Endothelial cell of umbilical vein (primary cell): ENCODE data around the gene ZDHHC14. TPM values are rescaled to one million over a fixed set of nuclear protein-coding genes. Genes with fewer than 3 reads are reported as not detected.

Experiments
- BruUV-seq: library from RNA; stranded (reverse); fragments of 400-500 nt; replicated peaks from 2 replicates; lab custom pipeline; 2021; lab: Mats Ljungman, UMichigan
- CTCF ChIA-PET: fragments of 300-600, 350-600 bp; sonication (Branson Sonifier 250); formaldehyde crosslinking; loops from one replicate; lab custom pipeline; 2021; ENCODE audit warnings: antibody characterized with exemption, inconsistent platforms; lab: Charles Lee
- POLR2A ChIA-PET: fragments of 300-600, 350-600 bp; sonication (Branson Sonifier 250); formaldehyde crosslinking; loops from one replicate; lab custom pipeline; 2021; ENCODE audit warnings: antibody characterized with exemption, inconsistent platforms; lab: Charles Lee
- DNase-seq: peaks from one replicate; pipeline ENCODE4 v3.0.0-alpha.2; 2011; ENCODE audit warnings: low read depth, low spot score
- FAIRE-seq: peaks from 2 replicates; lab custom pipeline; 2011; peaks lifted over from hg19 to GRCh38; lab: Jason Lieb, UNC
- H2AFZ ChIP-seq: 2 replicates; pipeline ENCODE4 v1.6.0; 2012; ENCODE audit warnings: low read depth, low read length, control low read depth, inconsistent platforms
- H3K27ac ChIP-seq: 2 replicates; pipeline ENCODE4 v1.5.1; 2011; ENCODE audit warnings: low read depth, mild to moderate bottlenecking, control low read depth, low read length, moderate library complexity; ENCODE audit not compliant: insufficient read depth
- H3K27me3 ChIP-seq, 2 experiments: 2 replicates each; pipeline versions ENCODE4 v1.6.0 to v1.6.1; 2011; ENCODE audit warnings: low read length in 2 of 2, mixed read lengths in 1 of 2; ENCODE audit not compliant: control insufficient read depth in 2 of 2, insufficient read depth in 2 of 2
- H3K36me3 ChIP-seq, 2 experiments: 2 replicates in 1 of 2; 3 replicates in 1 of 2; pipeline ENCODE4 v1.5.1; 2011; ENCODE audit warnings: low read length in 2 of 2, mild to moderate bottlenecking in 1 of 2, moderate library complexity in 1 of 2; ENCODE audit not compliant: control insufficient read depth in 2 of 2, insufficient read depth in 2 of 2; ENCODE audit errors: extremely low read depth in 1 of 2
- H3K4me1 ChIP-seq: 3 replicates; pipeline ENCODE4 v1.5.1; 2011; ENCODE audit warnings: mild to moderate bottlenecking, low read length; ENCODE audit not compliant: control insufficient read depth, insufficient read depth; ENCODE audit errors: extremely low read depth
- H3K4me2 ChIP-seq: 2 replicates; pipeline ENCODE4 v1.6.1; 2011; ENCODE audit warnings: low read length, control low read depth, mixed read lengths; ENCODE audit not compliant: insufficient read depth
- H3K4me3 ChIP-seq, 3 experiments: fragments of 200-600 bp in 1 of 3; sonication (generic), shearing (Covaris generic) in 1 of 3; replicated peaks in 1 of 3; 2 replicates each; pipeline ENCODE4 v1.5.1; 2011 to 2016; ENCODE audit warnings: control low read depth in 3 of 3, low read length in 3 of 3, mild to moderate bottlenecking in 2 of 3, inconsistent platforms in 1 of 3, low read depth in 1 of 3, moderate library complexity in 1 of 3; ENCODE audit not compliant: insufficient read depth in 1 of 3
- H3K79me2 ChIP-seq: 2 replicates; pipeline ENCODE4 v1.6.0; 2012; ENCODE audit warnings: low read length, inconsistent platforms; ENCODE audit not compliant: control insufficient read depth, insufficient read depth
- H3K9ac ChIP-seq: replicated peaks from 2 replicates; pipeline ENCODE3; 2011; ENCODE audit warnings: low read length, control low read depth; ENCODE audit not compliant: insufficient read depth; ENCODE audit errors: extremely low read depth
- H3K9me1 ChIP-seq: replicated peaks from 3 replicates; pipeline ENCODE4 v1.6.0; 2011; ENCODE audit warnings: mild to moderate bottlenecking, low read length; ENCODE audit not compliant: control insufficient read depth, insufficient read depth; ENCODE audit errors: extremely low read depth
- H3K9me3 ChIP-seq: replicated peaks from 2 replicates; pipeline ENCODE4 v1.5.1; 2012; ENCODE audit warnings: low read length, inconsistent platforms; ENCODE audit not compliant: control insufficient read depth, insufficient read depth
- H4K20me1 ChIP-seq: replicated peaks from 2 replicates; pipeline ENCODE3; 2011; ENCODE audit warnings: mild to moderate bottlenecking, low read length; ENCODE audit not compliant: control insufficient read depth, insufficient read depth; ENCODE audit errors: extremely low read depth
- EZH2 ChIP-seq: IDR thresholded peaks from 2 replicates; pipeline ENCODE4 v1.6.1; 2012; ENCODE audit warnings: borderline replicate concordance, low read depth, mild to moderate bottlenecking, moderate library complexity, low read length, inconsistent platforms; ENCODE audit not compliant: severe bottlenecking
- FOS ChIP-seq: IDR thresholded peaks from 2 replicates; pipeline ENCODE4 v1.6.1; 2011; ENCODE audit warnings: mild to moderate bottlenecking, low read length, moderate library complexity, borderline replicate concordance; ENCODE audit not compliant: insufficient read depth
- GATA2 ChIP-seq: IDR thresholded peaks from 2 replicates; pipeline ENCODE4 v1.7.0; 2011; ENCODE audit warnings: low read depth, mild to moderate bottlenecking, moderate library complexity, mixed read lengths, low read length; ENCODE audit not compliant: insufficient read length, insufficient read depth
- JUN ChIP-seq: IDR thresholded peaks from 2 replicates; pipeline ENCODE4 v1.6.1; 2011; ENCODE audit warnings: borderline replicate concordance, low read depth; ENCODE audit not compliant: insufficient read length, insufficient read depth
- MYC ChIP-seq: IDR thresholded peaks from one replicate; pipeline ENCODE4 v1.6.1; 2011; ENCODE audit warnings: mild to moderate bottlenecking, low read depth, low read length
- POLR2AphosphoS5 ChIP-seq: IDR thresholded peaks from 2 replicates; pipeline ENCODE4 v1.6.1; 2012; ENCODE audit warnings: low read depth, mild to moderate bottlenecking, control low read depth, low read length, moderate library complexity; ENCODE audit not compliant: insufficient read depth
- dilution Hi-C: fragments of 300-500 bp; cut with MboI; formaldehyde crosslinking; loops from one replicate; pipeline ENCODE4 v1.15.0; 2019; ENCODE audit warnings: low sequenced_read_pairs; ENCODE audit not compliant: extremely low pct_ligation_motif_present
- intact Hi-C: fragments of 100-400 bp; cut with micrococcal nuclease; formaldehyde crosslinking; loops from one replicate; pipeline ENCODE4 v1.10.0; 2022
- polyA plus RNA-seq, 4 experiments: library from polyadenylated mRNA; depleted of rRNA in 3 of 4; stranded (reverse) in 3 of 4; unstranded in 1 of 4; fragments of >200 nt; gene quantifications; 2 replicates each; pipeline versions ENCODE4 v1.2.1 to v1.2.3, GENCODE V29; 2011 to 2012; ENCODE audit warnings: missing spikeins in 1 of 4
- total RNA-seq: library from RNA; stranded (reverse); gene quantifications from 2 replicates; pipeline ENCODE4 v1.2.3, GENCODE V29; 2021
- TF ChIP-seq, protein P1 (sequence below): IDR thresholded peaks from 2 replicates; pipeline ENCODE4 v1.6.1; 2011; ENCODE audit not compliant: insufficient read depth, insufficient read length

The ZDHHC14 gene
- total and polyA plus RNA-seq, 2 donors (not counting 3 experiments of a cell fraction or from before 2014, with no cell fraction given): 23.0 to 25.6 TPM

DNA sequence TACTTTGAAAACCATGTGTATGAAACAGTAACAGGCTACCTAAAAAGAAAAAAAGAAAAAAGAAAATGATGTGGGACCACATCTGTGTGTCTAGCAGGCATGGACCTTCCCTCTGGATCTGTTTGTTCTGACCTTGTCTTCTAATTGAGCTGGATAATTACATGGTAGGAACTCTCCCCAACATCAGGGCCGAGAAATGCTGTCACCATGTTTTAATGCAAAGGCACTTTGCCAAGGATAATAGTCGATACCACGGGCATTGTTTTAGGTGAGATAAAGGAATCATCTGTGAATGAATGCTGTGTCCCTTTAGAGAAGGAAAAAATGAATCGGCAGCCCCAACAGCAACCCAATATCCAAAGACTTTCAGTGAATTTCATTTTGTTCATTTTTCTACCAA lies 149.1 kb downstream of the ZDHHC14 start:
- H3K4me2 ChIP-seq: peak overlapping the region; percentile 34
- H3K36me3 ChIP-seq: no peaks in the 10 kb centered on the region
- ChIA-PET POLR2A (no interaction called here), CTCF (interaction anchor here (1.0 to 1.8 kb wide), 4 partner anchors 8 to 195 kb away, joined by 3 to 7 read pairs (median 4); no protein-coding TSS in a partner anchor)
- H3K27me3 ChIP-seq: no peaks in the 10 kb centered on the region
- H3K9ac ChIP-seq: no peak overlapping the region
- no peak overlapping the region for H3K27ac ChIP-seq
- no peak overlapping the region for H2AFZ ChIP-seq
- FAIRE-seq: peak; percentile 94
- dilution Hi-C loops: no loop called here
- no peaks in the 10 kb centered on the region for H3K9me3 ChIP-seq
- intact Hi-C loops: loop anchor here (1.0 kb wide), 1 partner anchor 15 kb away; no protein-coding TSS in a partner anchor
- DNase-seq: peak; percentile 81
- TF ChIP-seq GATA2: no peak
- peak; percentile 7 for TF ChIP-seq FOS
- TF ChIP-seq JUN: peak; percentile 15
- BruUV-seq: no TSS peak
- H3K4me3 ChIP-seq: no peak overlapping the region
- H4K20me1 ChIP-seq: no peaks in the 10 kb centered on the region
- H3K79me2 ChIP-seq: no peaks in the 10 kb centered on the region
- no peaks in the 10 kb centered on the region for H3K9me1 ChIP-seq
- H3K4me1 ChIP-seq: peaks cover 40% of the 10 kb centered on the region

DNA sequence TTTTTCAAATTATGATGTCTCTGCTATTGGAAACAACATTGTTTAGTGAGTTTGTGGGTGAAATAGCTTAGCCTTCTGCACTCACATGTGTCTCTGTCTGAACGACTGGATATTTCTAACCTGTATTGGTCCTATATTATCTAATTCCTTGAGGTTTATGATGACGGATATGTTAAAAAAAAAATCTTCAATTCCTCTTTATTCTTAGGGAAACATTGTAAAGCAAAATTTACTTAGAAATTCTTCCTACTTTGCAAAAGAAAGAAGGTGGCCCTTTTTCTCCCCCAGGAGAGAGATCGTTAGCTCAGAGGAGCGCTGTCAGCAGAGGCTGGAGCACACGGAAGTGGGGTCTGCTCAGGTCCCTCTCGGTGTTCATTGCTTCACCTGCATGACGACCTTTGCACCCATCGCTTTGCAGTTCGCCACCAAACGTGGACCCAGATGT lies 149.8 kb downstream of the ZDHHC14 start:
- intact Hi-C loops: loop anchor here (1.0 kb wide), 1 partner anchor 15 kb away; no protein-coding TSS in a partner anchor
- Histone ChIP-seq H2AFZ (no peak overlapping the region), H3K9me1 (no peaks in the 10 kb centered on the region), H3K4me2 (peak overlapping the region; percentile 34), H4K20me1 (no peaks in the 10 kb centered on the region), H3K9ac (no peak overlapping the region), H3K79me2 (no peaks in the 10 kb centered on the region), H3K27me3 (no peaks in the 10 kb centered on the region), H3K4me1 (peaks cover 46% of the 10 kb centered on the region), H3K36me3 (no peaks in the 10 kb centered on the region), H3K27ac (no peak overlapping the region), H3K9me3 (no peaks in the 10 kb centered on the region), H3K4me3 (no peak overlapping the region)
- dilution Hi-C loops: no loop called here
- no TSS peak for BruUV-seq
- DNase-seq (no peak), FAIRE-seq (no peak)
- TF ChIP-seq MYC: no peak
- TF ChIP-seq, protein P1, sequence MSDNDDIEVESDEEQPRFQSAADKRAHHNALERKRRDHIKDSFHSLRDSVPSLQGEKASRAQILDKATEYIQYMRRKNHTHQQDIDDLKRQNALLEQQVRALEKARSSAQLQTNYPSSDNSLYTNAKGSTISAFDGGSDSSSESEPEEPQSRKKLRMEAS: no peak
- no peak for TF ChIP-seq EZH2
- TF ChIP-seq POLR2AphosphoS5: no peak
- CTCF ChIA-PET: interaction anchor here (1.0 to 1.8 kb wide), 4 partner anchors 9 to 195 kb away, joined by 3 to 7 read pairs (median 4); no protein-coding TSS in a partner anchor
- POLR2A ChIA-PET: no interaction called here
